ENCODE results near the gene SULT1C2. TPM values are rescaled to one million over a fixed set of nuclear protein-coding genes. Genes with fewer than 3 reads are reported as not detected.
A peak's percentile ranks its signal among the peaks of the same experiment; 100 is the strongest.

SULT1C2 gene
- total and polyA plus RNA-seq, 2 of the 13 experiments (the other 11 are each of a cell fraction or from before 2014, with no cell fraction given) = 4.0 to 6.2 TPM

GRCh38 chr2:108271691-108272253 is 16.9 kb upstream of the SULT1C2 start (continued):
- TF ChIP-seq DPF2 (CRISPR knock-in tag; IDR thresholded peaks at IDR 0.05; ENCODE audit: borderline replicate concordance, low read depth) = no peak
- TF ChIP-seq ZNF225 (CRISPR knock-in tag; IDR thresholded peaks at IDR 0.05) = no peak
- TF ChIP-seq FOXO1 (CRISPR knock-in tag; IDR thresholded peaks at IDR 0.05) = no peak
- TF ChIP-seq ZNF143 (CRISPR knock-in tag; IDR thresholded peaks at IDR 0.05) = peak; percentile 63
- TF ChIP-seq CSRNP2 (CRISPR knock-in tag; conservative IDR thresholded peaks at IDR 0.05; ENCODE audit: low read depth) = no peak
- no peak for TF ChIP-seq XRCC5 (optimal IDR thresholded peaks at IDR 0.05; ENCODE audit: low read length)
- TF ChIP-seq MTERF4 (CRISPR knock-in tag; IDR thresholded peaks at IDR 0.05) = no peak
- no peak for TF ChIP-seq ZNF740 (CRISPR knock-in tag; IDR thresholded peaks at IDR 0.05)
- no peak for TF ChIP-seq SKIL (CRISPR knock-in tag; IDR thresholded peaks at IDR 0.05; ENCODE audit: borderline replicate concordance)
- TF ChIP-seq ZNF335 (CRISPR knock-in tag; IDR thresholded peaks at IDR 0.05) = 0 out of 2 replicates have a peak, but pooled peaks have one; percentile 24
- TF ChIP-seq GATA4 (IDR thresholded peaks at IDR 0.05; ENCODE audit: borderline replicate concordance, low read depth) = no peak
- no peak for TF ChIP-seq PHF21A (CRISPR knock-in tag; IDR thresholded peaks at IDR 0.05)
- TF ChIP-seq ZNF549 (CRISPR knock-in tag; IDR thresholded peaks at IDR 0.05) = no peak
- TF ChIP-seq ETS1 (CRISPR knock-in tag; IDR thresholded peaks at IDR 0.05) = no peak
- TF ChIP-seq MYC (CRISPR knock-in tag; IDR thresholded peaks at IDR 0.05; ENCODE audit: borderline replicate concordance) = no peak
- TF ChIP-seq ZC3H13 (CRISPR knock-in tag; IDR thresholded peaks at IDR 0.05) = no peak
- TF ChIP-seq DMAP1 (CRISPR knock-in tag; IDR thresholded peaks at IDR 0.05) = no peak
- no peak for TF ChIP-seq HDAC6 (IDR thresholded peaks at IDR 0.05; ENCODE audit: low read depth, low read length)
- TF ChIP-seq ZBTB14 (CRISPR knock-in tag; IDR thresholded peaks at IDR 0.05) = no peak
- TF ChIP-seq TBX3 (IDR thresholded peaks at IDR 0.05; ENCODE audit: borderline replicate concordance) = no peak
- TF ChIP-seq RBM22 (optimal IDR thresholded peaks at IDR 0.05; ENCODE audit: low read length) = no peak
- no peak for TF ChIP-seq THAP8 (CRISPR knock-in tag; IDR thresholded peaks at IDR 0.05; ENCODE audit: borderline replicate concordance)
- no peak for TF ChIP-seq TCF12 (IDR thresholded peaks at IDR 0.05)
- no peak for TF ChIP-seq TCF12 (CRISPR knock-in tag; IDR thresholded peaks at IDR 0.05)
